SK-N-SH treated with all-trans-retinoic acid at 6 μM for 48 hours (cell line): Measurements from ENCODE around the gene NOTUM.

Experiments used
- BACH2 ChIP-seq: fragments of 250-450 bp; sonication (Bioruptor Pico); IDR thresholded peaks from 2 replicates; pipeline ENCODE4 v1.9.0; 2021; ENCODE audit warnings: mild to moderate bottlenecking, borderline replicate concordance
- ISL1 ChIP-seq: fragments of 250-450 bp; sonication (Bioruptor Pico); IDR thresholded peaks from 2 replicates; pipeline ENCODE4 v2.1.2; 2022; ENCODE audit warnings: mild to moderate bottlenecking, moderate library complexity
- RARB ChIP-seq: fragments of 250-450 bp; sonication (Bioruptor Pico); IDR thresholded peaks from 2 replicates; pipeline ENCODE4 v1.8.0; 2021; ENCODE audit warnings: mild to moderate bottlenecking, moderate library complexity
- SNAI2 ChIP-seq: fragments of 250-450 bp; sonication (Bioruptor Pico); IDR thresholded peaks from 2 replicates; pipeline ENCODE4 v1.5.0; 2020; ENCODE audit warnings: mild to moderate bottlenecking, moderate library complexity
- ZFP30 ChIP-seq: fragments of 450-650 bp; formaldehyde crosslinking; IDR thresholded peaks from 2 replicates; pipeline ENCODE4 v1.5.0; 2022; ENCODE audit warnings: mild to moderate bottlenecking, moderate library complexity
- ZNF8 ChIP-seq: fragments of 450-650 bp; formaldehyde crosslinking; IDR thresholded peaks from 2 replicates; pipeline ENCODE4 v1.5.0; 2020; ENCODE audit warnings: mild to moderate bottlenecking, moderate library complexity
- TF ChIP-seq, protein P1 (sequence below): fragments of 250-450 bp; sonication (Bioruptor Pico); IDR thresholded peaks from 2 replicates; pipeline ENCODE4 v1.5.0; 2020; ENCODE audit warnings: mild to moderate bottlenecking, moderate library complexity

DNA sequence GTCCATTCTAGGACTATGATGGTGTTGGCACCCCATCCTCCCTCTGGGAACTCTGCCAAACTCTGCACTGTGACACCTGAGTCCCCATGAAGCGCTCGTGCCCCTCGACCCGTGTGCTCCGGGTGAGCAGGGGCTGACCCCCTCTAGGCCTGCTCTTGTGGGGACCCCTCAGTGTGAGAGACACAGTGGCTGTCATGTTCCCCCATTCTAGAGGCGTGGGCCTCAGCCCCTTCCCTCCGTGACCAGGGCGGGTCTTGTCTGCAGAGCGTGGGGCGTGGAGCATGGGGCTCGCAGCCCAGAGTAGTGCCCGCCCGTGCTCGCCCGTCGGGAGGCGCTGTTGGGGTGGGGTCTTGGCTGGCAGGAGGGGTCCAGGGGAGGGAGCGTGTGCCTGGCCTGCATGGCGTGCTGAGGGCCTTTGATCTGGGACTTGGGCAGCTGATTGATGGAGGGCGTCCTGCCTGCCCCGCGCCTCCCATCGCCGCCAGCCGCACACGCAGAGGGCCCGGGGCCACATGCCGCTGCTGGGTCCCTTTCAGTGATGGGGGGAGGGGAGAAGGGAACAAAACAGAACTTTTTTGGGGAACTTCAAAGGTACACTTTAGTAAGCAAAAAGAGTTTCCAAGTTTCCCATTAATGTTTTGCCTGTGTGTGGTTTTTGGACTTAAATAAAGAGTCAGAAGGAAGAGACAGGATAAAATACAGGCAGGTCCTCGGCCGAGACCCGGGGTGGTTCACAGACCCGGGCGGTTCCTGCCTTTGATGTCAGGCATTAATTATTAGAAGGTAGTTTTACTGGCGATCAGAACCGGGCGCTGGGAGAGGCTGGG is 39.2 kb upstream of the NOTUM start:
- TF ChIP-seq ZFP30 (no peak), ZNF8 (no peak), BACH2 (CRISPR knock-in tag) (no peak), RARB (CRISPR knock-in tag) (no peak), SNAI2 (CRISPR knock-in tag) (no peak), ISL1 (CRISPR knock-in tag) (no peak)
- TF ChIP-seq, protein P1, sequence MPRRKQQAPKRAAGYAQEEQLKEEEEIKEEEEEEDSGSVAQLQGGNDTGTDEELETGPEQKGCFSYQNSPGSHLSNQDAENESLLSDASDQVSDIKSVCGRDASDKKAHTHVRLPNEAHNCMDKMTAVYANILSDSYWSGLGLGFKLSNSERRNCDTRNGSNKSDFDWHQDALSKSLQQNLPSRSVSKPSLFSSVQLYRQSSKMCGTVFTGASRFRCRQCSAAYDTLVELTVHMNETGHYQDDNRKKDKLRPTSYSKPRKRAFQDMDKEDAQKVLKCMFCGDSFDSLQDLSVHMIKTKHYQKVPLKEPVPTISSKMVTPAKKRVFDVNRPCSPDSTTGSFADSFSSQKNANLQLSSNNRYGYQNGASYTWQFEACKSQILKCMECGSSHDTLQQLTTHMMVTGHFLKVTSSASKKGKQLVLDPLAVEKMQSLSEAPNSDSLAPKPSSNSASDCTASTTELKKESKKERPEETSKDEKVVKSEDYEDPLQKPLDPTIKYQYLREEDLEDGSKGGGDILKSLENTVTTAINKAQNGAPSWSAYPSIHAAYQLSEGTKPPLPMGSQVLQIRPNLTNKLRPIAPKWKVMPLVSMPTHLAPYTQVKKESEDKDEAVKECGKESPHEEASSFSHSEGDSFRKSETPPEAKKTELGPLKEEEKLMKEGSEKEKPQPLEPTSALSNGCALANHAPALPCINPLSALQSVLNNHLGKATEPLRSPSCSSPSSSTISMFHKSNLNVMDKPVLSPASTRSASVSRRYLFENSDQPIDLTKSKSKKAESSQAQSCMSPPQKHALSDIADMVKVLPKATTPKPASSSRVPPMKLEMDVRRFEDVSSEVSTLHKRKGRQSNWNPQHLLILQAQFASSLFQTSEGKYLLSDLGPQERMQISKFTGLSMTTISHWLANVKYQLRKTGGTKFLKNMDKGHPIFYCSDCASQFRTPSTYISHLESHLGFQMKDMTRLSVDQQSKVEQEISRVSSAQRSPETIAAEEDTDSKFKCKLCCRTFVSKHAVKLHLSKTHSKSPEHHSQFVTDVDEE (CRISPR knock-in tag) = no peak
